ENCODE results near the gene BDNF. TPM values are rescaled to one million over a fixed set of nuclear protein-coding genes. Genes with fewer than 3 reads are reported as not detected.
"Not testable (repeated sequence)": the region's sequence is repeated elsewhere in the genome, so short reads cannot be mapped to it uniquely, and the experiment has no call there.

The BDNF gene
- total RNA-seq, 1 experiment from 2014 or later = 0.42 TPM

DNA sequence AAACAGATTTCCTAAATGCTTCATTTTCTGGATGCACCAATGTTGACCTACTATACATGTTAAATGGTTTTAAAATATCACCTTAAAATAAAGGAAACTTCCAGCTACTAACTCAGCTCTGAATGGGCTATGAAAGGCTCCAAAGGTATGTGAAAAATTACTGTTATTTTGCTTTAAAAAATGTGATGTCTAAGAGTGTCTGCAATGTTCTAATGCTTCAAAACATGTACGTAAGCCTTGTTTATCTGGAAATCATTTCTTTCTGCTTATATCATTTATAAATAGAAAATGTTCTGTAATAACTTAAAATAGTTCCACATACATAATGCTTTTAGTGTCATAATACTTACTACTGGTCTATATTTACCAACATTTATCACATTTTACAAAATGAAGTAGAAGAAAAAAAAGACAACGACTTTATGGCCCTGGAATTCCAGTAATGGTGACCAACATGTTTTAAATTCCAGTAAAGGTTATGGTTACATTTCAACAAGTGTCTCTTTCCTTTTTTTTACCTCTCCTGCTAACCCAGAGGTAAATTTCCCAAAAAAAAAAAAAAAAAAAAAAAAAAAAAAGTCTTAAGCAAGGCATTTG is 2.5 kb downstream of the BDNF start:
- Histone ChIP-seq H3K27me3 (no peaks in the 10 kb centered on the region; the same call in 1 of the 2 replicates), H3K9me3 (replicated peaks) (no peaks in the 10 kb centered on the region)
- no peak for DNase-seq

DNA sequence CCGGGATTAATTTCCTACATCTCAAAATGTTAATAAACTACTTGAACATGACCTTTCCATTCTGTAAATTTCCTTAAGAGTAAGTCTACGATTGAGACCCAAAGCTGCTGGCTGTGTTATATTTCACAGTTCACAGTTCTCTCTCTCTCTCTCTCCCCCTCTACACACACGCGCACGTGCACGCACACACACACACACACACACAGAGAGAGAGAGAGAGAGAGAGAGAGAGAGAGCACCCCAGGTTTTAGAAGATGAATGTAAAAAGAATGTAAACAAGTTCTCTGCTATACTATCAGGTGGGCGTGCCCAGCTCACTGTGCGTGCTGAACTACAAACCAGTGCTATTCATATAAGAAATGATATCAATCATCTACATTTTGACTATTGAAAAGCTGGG is 3.3 kb downstream of the BDNF start:
- Histone ChIP-seq H3K9me3 (replicated peaks) (no peaks in the 10 kb centered on the region), H3K27ac (no peak overlapping the region), H3K4me1 (no peaks in the 10 kb centered on the region; the same call in 1 of the 2 replicates), H3K27me3 (no peaks in the 10 kb centered on the region), H3K4me3 (no peak overlapping the region), H3K36me3 (no peaks in the 10 kb centered on the region)
- no peak for DNase-seq

More for the DNA sequence above, 2.5 kb downstream of the BDNF start:
- Histone ChIP-seq H3K36me3 (no peaks in the 10 kb centered on the region), H3K4me1 (no peaks in the 10 kb centered on the region; the same call in 1 of the 2 replicates), H3K27ac (no peak overlapping the region), H3K4me3 (no peak overlapping the region)

DNA sequence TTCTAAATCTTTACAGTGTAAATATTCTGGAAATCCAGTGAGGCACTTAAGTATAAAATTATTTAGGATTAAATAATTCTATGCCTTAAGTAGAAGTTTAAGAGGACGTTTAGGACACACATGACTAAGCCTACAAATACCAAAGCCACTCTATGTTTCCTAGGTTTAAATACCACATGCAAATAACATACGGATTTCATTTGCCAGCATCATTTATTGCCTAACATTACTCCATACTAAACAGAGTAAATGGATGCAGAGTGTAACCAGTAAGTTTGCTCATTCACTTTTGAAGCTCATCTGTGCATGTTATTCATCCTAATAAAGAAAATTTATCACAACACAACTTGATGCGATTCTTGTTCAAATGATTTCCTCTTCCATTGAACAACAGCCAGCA is 4.1 kb downstream of the BDNF start:
- no peaks in the 10 kb centered on the region for H3K36me3 ChIP-seq
- DNase-seq = no peak
- no peaks in the 10 kb centered on the region for H3K27me3 ChIP-seq
- H3K4me1 ChIP-seq = no peaks in the 10 kb centered on the region; the same call in 1 of the 2 replicates
- no peak overlapping the region for H3K4me3 ChIP-seq
- H3K9me3 ChIP-seq (replicated peaks) = no peaks in the 10 kb centered on the region
- H3K27ac ChIP-seq = no peak overlapping the region

DNA sequence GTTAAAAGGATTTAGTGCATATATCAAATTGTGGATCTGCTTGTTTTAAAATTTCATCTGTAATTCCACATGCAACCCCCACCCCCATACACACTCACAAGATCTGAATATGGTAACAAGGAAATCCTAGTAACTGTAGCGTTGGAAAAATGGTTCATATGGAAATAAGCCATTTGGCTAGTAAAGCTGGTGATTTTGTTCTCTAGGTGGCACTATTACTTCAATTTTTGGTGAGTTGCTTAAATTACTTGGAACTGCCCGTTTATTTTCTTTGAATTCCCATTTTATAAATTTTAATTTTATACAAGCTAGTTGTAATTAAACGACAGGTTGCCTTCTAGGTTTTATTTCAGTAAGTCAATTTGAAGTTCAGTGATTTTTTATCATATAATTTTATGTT is 5.3 kb downstream of the BDNF start:
- Histone ChIP-seq H3K4me1 (no peaks in the 10 kb centered on the region; the same call in 1 of the 2 replicates), H3K36me3 (no peaks in the 10 kb centered on the region), H3K4me3 (no peak overlapping the region), H3K27me3 (no peaks in the 10 kb centered on the region; the same call in 1 of the 2 replicates), H3K27ac (no peak overlapping the region), H3K9me3 (replicated peaks) (no peaks in the 10 kb centered on the region)
- peak in 1 of 2 experiments; percentile 28 for DNase-seq

DNA sequence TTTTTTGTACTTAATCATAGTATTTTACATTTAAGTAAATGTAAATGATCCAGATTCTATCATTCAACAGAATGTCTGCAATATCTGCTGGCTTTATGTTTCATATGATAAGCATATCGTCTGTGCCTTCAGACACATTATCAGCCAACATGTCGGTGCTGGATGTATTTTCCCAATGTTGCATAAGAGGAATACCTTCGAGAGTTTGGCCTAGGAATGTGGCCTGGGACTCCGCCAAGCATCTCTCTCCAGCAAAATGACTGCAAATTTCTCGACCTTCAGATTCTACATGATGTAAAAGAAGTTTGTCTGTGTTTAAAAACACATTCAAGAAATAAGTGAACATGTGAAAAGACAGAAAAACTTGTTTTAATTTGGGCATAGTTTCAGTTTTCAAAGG is 6.9 kb downstream of the BDNF start:
- Histone ChIP-seq H3K4me3 (no peak overlapping the region), H3K4me1 (no peaks in the 10 kb centered on the region), H3K27ac (no peak overlapping the region), H3K36me3 (no peaks in the 10 kb centered on the region), H3K27me3 (no peaks in the 10 kb centered on the region; the same call in 1 of the 2 replicates), H3K9me3 (replicated peaks) (no peaks in the 10 kb centered on the region)
- no peak for DNase-seq

DNA sequence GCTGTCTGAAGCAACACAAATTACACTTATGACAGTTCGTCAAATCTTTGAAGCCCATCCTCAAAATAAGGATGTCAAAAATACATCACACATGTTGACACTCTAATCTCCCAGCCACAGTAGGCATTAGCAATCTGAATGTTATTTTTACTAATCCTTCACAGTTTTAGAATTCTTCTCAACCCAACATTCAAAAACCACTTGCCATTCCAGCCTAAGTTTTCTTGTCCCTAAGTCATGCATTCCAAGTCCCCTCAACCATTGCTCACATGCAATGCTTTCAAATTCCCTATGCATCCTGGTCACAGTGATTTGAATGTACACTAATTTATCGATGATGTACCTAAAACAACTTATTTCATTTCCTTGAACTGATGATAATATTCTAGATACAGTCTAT is 7.5 kb downstream of the BDNF start:
- Histone ChIP-seq H3K9me3 (replicated peaks) (no peaks in the 10 kb centered on the region), H3K36me3 (no peaks in the 10 kb centered on the region), H3K4me3 (no peak overlapping the region), H3K27me3 (no peaks in the 10 kb centered on the region; the same call in 1 of the 2 replicates), H3K27ac (no peak overlapping the region), H3K4me1 (no peaks in the 10 kb centered on the region)
- DNase-seq = no peak

DNA sequence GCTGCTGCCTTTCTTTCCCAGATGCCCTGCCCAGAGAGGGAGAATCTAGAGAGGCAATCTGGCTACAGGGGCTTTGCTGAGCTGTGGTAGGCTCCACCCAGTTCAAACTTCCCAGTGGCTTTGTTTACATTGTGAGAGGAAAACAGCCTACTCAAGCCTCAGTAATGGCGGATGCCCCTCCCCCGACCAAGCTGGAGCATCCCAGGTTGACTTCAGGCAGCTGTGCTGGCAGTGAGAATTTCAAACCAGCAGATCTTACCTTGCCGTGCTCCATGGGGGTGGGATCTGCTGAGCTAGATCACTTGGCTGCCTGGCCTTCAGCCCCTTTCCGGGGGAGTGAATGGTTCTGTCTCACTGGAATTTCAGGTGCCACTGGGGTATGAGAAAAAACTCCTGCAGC is 12.2 kb downstream of the BDNF start:
- H3K36me3 ChIP-seq = no peaks in the 10 kb centered on the region
- no peaks in the 10 kb centered on the region for H3K4me1 ChIP-seq
- H3K9me3 ChIP-seq (replicated peaks) = no peaks in the 10 kb centered on the region

DNA sequence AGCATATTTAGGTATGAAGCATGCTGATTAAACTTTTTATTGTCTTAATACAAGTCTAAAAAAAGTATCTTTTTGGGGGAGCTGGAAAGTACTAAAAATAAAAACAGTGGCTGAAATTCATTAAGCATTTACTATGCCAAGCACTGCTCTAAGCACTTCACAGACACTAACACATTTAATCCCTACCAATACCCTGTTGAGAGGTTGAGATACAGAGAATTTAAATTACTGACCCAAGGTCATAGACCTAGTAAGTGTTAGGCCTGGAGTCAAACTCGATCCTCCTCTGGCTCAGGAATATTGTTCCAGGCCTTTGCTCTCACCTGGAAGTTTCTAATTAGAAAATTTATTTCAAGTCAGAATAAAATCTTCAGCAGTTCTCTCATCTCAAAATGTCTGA is 18.6 kb downstream of the BDNF start:
- no peak overlapping the region for H3K4me3 ChIP-seq
- no peak overlapping the region for H3K27ac ChIP-seq
- H3K36me3 ChIP-seq = no peaks in the 10 kb centered on the region
- no peak for DNase-seq
- no peaks in the 10 kb centered on the region for H3K27me3 ChIP-seq
- no peaks in the 10 kb centered on the region for H3K9me3 ChIP-seq (replicated peaks)
- H3K4me1 ChIP-seq = no peaks in the 10 kb centered on the region

More for the DNA sequence above, 12.2 kb downstream of the BDNF start:
- no peak for DNase-seq
- H3K27ac ChIP-seq = no peak overlapping the region
- H3K4me3 ChIP-seq = no peak overlapping the region
- H3K27me3 ChIP-seq = no peaks in the 10 kb centered on the region; the same call in 1 of the 2 replicates

DNA sequence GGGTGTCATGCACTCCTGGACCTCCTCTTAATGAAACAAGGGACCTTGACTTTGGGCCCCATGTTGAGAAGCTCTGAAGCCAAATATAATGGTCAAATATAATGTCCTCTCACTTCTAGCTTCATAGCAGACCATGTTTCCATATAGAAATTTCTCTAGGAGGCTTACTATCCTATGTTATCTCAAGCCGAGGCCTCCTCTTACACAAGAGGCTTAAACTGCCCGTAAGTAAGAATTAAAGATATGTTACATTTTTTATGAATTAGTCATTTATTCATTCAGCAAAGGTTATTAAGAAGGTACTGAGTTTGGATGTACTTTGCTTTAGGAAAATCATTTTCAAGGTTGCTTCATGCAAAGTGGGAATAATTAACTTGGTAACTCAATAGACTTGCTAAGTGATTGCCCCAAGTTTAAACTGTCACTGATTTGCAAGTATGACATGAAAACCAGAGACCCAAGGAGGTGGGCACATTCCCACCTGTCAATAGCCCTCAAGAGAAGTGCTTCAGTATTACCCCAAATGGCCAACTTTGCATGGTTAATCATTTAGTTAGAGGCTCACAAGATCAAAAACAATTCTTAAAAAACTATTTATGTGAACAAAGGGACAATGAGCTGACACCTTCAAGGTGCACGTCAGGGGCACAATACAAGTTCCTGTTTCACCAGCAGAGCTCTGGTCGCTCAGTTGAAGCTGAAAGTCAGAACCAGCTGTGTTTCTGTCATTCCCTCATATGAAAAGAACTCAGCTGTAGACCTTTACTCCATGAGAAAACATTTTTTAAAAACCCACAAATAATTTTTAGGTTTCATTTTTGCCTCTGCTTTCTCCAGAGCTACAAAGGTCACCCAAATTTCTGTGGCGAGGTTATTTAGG is 20.9 kb downstream of the BDNF start:
- Histone ChIP-seq H3K9me3 (replicated peaks) (no peaks in the 10 kb centered on the region), H3K36me3 (no peaks in the 10 kb centered on the region), H3K27me3 (no peaks in the 10 kb centered on the region), H3K4me1 (no peaks in the 10 kb centered on the region), H3K27ac (no peak overlapping the region), H3K4me3 (no peak overlapping the region)
- no peak for DNase-seq

DNA sequence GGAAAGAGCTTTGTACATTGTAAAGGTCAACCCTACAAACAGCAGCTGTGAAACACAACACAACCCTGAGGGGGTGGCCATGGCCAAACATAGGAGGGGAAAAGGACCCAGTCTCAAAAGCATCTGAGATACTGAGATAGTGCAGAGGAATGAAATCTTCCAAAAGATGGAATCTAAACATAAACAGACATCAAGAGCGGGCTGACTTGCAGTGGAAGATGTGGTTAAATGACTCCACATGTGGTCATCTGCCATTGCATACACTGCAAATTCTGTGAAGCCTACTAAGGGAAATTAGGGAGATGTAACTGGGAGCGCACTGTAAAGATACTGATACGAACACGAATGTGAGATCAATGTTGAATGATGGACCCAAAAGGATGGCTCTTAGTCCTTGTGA is 22.0 kb downstream of the BDNF start:
- Histone ChIP-seq H3K27ac (no peak overlapping the region), H3K36me3 (no peaks in the 10 kb centered on the region), H3K4me1 (no peaks in the 10 kb centered on the region), H3K9me3 (replicated peaks) (no peaks in the 10 kb centered on the region), H3K27me3 (no peaks in the 10 kb centered on the region), H3K4me3 (no peak overlapping the region)
- DNase-seq = no peak

DNA sequence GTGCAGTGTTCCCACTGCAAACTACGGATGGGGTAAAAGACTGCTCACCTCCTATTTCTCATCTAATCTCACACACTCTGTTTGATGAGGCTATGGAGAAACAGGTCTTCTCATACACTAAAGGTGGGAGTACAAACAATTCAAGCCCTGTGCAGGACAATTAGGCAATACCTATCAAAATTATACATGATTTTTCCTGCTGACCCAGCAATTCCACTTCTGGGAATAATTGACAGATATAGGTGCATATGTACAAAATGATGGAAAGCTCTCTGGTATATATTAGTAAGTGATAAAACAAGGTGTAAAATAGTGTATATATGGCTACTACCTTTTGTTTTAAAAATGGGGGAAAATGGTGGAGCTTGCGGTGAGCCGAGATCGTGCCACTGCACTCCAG is 23.1 kb downstream of the BDNF start:
- H3K9me3 ChIP-seq (replicated peaks) = no peaks in the 10 kb centered on the region
- no peak overlapping the region for H3K4me3 ChIP-seq
- H3K4me1 ChIP-seq = no peaks in the 10 kb centered on the region
- no peaks in the 10 kb centered on the region for H3K36me3 ChIP-seq
- H3K27ac ChIP-seq = no peak overlapping the region
- no peak for DNase-seq
- H3K27me3 ChIP-seq = no peaks in the 10 kb centered on the region

DNA sequence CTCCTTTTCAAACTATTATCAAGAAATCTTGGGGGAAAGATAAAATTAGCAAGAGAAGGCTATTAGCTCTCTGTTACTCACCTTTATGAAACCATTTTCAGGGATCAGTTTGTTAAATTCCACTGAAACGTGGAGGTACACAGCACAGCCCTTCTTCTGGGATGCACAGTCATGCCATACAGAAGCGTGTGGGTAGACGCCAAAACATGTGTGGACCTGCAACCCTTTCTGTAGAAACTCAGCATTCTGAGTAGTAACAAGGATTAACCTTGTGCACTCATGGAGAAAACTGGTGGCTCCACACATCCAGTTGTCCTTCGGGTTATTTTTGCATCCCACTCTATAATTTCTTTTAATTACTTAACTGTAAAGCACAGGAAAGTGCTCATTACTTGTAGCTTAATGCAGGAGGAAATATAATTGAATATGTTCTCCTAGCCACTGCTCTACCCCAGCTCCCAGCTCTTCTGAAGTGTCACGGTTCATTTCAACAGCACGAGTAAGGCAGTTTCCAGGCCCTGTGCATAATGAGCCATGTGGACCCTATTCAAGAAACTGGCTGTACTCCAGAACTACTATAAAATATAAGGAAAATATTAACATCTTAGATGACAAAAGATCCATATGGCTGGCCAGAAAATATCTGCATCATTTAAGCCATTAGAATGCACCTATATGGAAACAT is 26.1 kb downstream of the BDNF start:
- Histone ChIP-seq H3K27me3 (no peaks in the 10 kb centered on the region), H3K27ac (no peak overlapping the region), H3K4me1 (no peaks in the 10 kb centered on the region), H3K4me3 (no peak overlapping the region), H3K9me3 (replicated peaks) (peaks cover 4% of the 10 kb centered on the region; the same call in 1 of the 2 replicates), H3K36me3 (no peaks in the 10 kb centered on the region)
- DNase-seq = no peak

DNA sequence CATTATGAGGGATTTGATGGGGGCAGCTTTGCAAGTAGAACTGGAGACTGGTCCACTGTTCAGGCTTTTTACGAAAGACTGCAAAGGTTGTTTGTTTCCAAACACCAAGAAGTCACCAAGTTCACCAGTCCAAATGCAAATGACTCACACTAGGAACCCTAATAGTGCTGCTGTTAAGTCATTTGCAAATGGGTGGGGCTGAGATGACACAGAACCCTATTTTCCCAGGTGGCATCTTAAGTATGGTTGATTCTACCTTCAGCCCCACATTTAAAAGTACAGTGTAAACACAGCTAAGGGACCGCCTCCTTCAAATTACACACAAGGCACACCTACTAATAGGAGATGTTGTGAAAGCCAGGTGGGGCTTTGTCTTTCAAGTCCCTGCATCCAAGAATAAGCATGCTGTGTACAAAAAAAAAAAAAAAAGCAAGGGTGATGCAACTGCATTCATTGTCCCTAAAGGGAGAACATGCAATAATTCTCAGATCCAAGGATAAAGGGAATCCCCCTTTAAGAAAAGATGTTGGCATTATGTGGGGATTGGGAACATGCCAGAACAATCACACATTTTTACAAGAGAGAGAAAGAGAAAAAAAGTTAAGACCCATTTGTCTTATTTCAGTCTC is 27.3 kb downstream of the BDNF start:
- DNase-seq = no peak
- H3K9me3 ChIP-seq (replicated peaks) = peaks cover 4% of the 10 kb centered on the region; the same call in 1 of the 2 replicates
- H3K36me3 ChIP-seq = no peaks in the 10 kb centered on the region
- H3K4me1 ChIP-seq = no peaks in the 10 kb centered on the region
- H3K27ac ChIP-seq = no peak overlapping the region
- no peak overlapping the region for H3K4me3 ChIP-seq
- no peaks in the 10 kb centered on the region for H3K27me3 ChIP-seq

DNA sequence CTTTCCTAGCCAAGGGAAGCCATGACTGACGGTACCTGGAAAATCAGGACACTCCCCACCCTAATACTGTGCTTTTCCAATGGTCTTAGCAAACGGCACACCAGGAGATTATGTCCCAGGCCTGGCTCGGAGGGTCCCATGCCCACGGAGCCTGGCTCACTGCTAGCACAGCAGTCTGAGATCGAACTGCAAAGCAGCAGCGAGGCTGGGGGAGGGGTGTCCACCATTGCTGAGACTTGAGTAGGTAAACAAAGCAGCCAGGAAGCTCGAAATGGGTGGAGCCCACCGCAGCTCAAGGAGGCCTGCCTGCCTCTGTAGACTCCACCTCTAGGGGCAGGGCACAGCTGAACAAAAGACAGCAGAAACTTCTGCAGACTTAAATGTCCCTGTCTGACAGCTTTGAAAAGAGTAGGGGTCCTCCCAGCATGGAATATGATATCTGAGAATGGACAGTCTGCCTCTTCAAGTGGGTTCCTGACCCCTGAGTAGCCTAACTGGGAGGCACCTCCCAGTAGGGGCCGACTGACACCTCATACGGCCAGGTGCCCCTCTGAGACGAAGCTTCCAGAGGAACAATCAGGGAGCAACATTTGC is 34.6 kb downstream of the BDNF start:
- not testable (repeated sequence) for H3K36me3 ChIP-seq

More for the DNA sequence above, 34.6 kb downstream of the BDNF start:
- peak overlapping the region; percentile 41 for H3K4me3 ChIP-seq
- H3K4me1 ChIP-seq; H3K27me3 ChIP-seq; H3K27ac ChIP-seq; H3K9me3 ChIP-seq (replicated peaks): not testable (repeated sequence)
- peak in 1 of 2 experiments; percentile 9 for DNase-seq
